H1 (cell line): ENCODE data around the gene IFITM10. TPM values are rescaled to one million over a fixed set of nuclear protein-coding genes. Genes with fewer than 3 reads are reported as not detected.
A peak's percentile ranks its signal among the peaks of the same experiment; 100 is the strongest.

Source experiments
- ASH2L ChIP-seq: fragments of 200-600, 300-600 bp; sonication (generic); IDR thresholded peaks from one replicate; pipeline ENCODE4 v1.7.1; 2017; ENCODE audit warnings: low read length
- BCL11A ChIP-seq, 2 experiments: IDR thresholded peaks; one replicate each; pipeline ENCODE4 v1.6.1; 2011; ENCODE audit warnings: low read depth in 2 of 2, low read length in 2 of 2, mild to moderate bottlenecking in 2 of 2
- CHD2 ChIP-seq: IDR thresholded peaks from 2 replicates; pipeline ENCODE4 v1.6.1; 2012; ENCODE audit warnings: low read length, improper control_type of control experiment
- E2F6 ChIP-seq: IDR thresholded peaks from 2 replicates; pipeline ENCODE4 v1.6.1; 2012; ENCODE audit warnings: inconsistent platforms
- EZH2 ChIP-seq: fragments of 200-600 bp; sonication (generic); IDR thresholded peaks from 2 replicates; pipeline ENCODE4 v1.7.1; 2012; ENCODE audit warnings: low read depth, mild to moderate bottlenecking, moderate library complexity, low read length, inconsistent platforms; ENCODE audit not compliant: severe bottlenecking
- GABPA ChIP-seq: IDR thresholded peaks from 2 replicates; pipeline ENCODE4 v1.6.1; 2011; ENCODE audit warnings: mild to moderate bottlenecking, low read length, moderate library complexity, borderline replicate concordance; ENCODE audit not compliant: insufficient read depth
- GTF2F1 ChIP-seq: IDR thresholded peaks from 2 replicates; pipeline ENCODE4 v1.6.1; 2012; ENCODE audit warnings: low read depth, low read length, improper control_type of control experiment, borderline replicate concordance
- HDAC6 ChIP-seq: IDR thresholded peaks from one replicate; pipeline ENCODE4 v1.7.1; 2012; ENCODE audit warnings: low read depth, mild to moderate bottlenecking, inconsistent platforms, low read length, moderate library complexity
- JUN ChIP-seq: IDR thresholded peaks from 2 replicates; pipeline ENCODE4 v1.6.1; 2011; ENCODE audit warnings: low read depth, mild to moderate bottlenecking, improper control_type of control experiment, low read length
- NRF1 ChIP-seq: IDR thresholded peaks from 2 replicates; pipeline ENCODE4 v1.6.1; 2011; ENCODE audit warnings: mild to moderate bottlenecking, low read depth, low read length, improper control_type of control experiment
- POU5F1 ChIP-seq: IDR thresholded peaks from 2 replicates; pipeline ENCODE4 v1.6.1; 2011; ENCODE audit warnings: low read depth, mild to moderate bottlenecking, low read length, moderate library complexity
- RFX5 ChIP-seq: IDR thresholded peaks from 2 replicates; pipeline ENCODE4 v1.6.1; 2011; ENCODE audit warnings: low read depth, low read length, improper control_type of control experiment, borderline replicate concordance
- RXRA ChIP-seq: IDR thresholded peaks from 2 replicates; pipeline ENCODE4 v1.6.1; 2011; ENCODE audit warnings: low read depth, mild to moderate bottlenecking, low read length, moderate library complexity; ENCODE audit not compliant: insufficient read depth
- SAP30 ChIP-seq: fragments of 300-600 bp; sonication (generic); IDR thresholded peaks from 2 replicates; pipeline ENCODE4 v1.7.1; 2012; ENCODE audit warnings: low read length, moderate library complexity, mild to moderate bottlenecking, inconsistent platforms; ENCODE audit not compliant: insufficient read depth, insufficient replicate concordance
- SP2 ChIP-seq: IDR thresholded peaks from 2 replicates; pipeline ENCODE4 v1.6.1; 2012; ENCODE audit warnings: mild to moderate bottlenecking, low read length, inconsistent platforms
- TEAD4 ChIP-seq: IDR thresholded peaks from 2 replicates; pipeline ENCODE4 v1.6.1; 2012; ENCODE audit warnings: low read depth, low read length, inconsistent platforms, mixed read lengths
- polyA plus RNA-seq, 7 experiments: library from polyadenylated mRNA; depleted of rRNA in 3 of 7; stranded (reverse) in 5 of 7; unstranded in 2 of 7; fragments of >200 nt in 5 of 7; fragments of 200-250 nt in 2 of 7; gene quantifications; 1 replicate in 5 of 7; 2 replicates in 1 of 7; 4 replicates in 1 of 7; pipeline versions ENCODE4 v1.2.1 to v1.2.3, GENCODE V29; 2011 to 2013; ENCODE audit warnings: missing spikeins in 2 of 7, mixed read lengths in 2 of 7
- total RNA-seq: library from RNA; stranded (reverse); fragmentation: NEBNext Ultra II Directional; extraction: Animal tissue kit (Norgen Biotek cat#: 25700); gene quantifications from 2 replicates; pipeline ENCODE4 v1.2.1, GENCODE V29; 2021
- TF ChIP-seq, protein P1 (sequence below): IDR thresholded peaks from 2 replicates; pipeline ENCODE4 v1.6.1; 2012; ENCODE audit warnings: inconsistent platforms
- TF ChIP-seq, protein P2 (sequence below), 3 experiments: IDR thresholded peaks; 1 replicate in 2 of 3; 2 replicates in 1 of 3; pipeline versions ENCODE4 v1.5.1 to v1.6.1; 2011; ENCODE audit warnings: low read length in 3 of 3, mild to moderate bottlenecking in 3 of 3, inconsistent platforms in 2 of 3, low read depth in 1 of 3, moderate library complexity in 1 of 3; ENCODE audit not compliant: insufficient read depth in 1 of 3; ENCODE audit errors: control extremely low read depth in 1 of 3
- TF ChIP-seq, protein P3 (sequence below): IDR thresholded peaks from 2 replicates; pipeline ENCODE4 v1.6.1; 2011; ENCODE audit warnings: low read length, improper control_type of control experiment

IFITM10 gene
- total and polyA plus RNA-seq, 2 of the 8 experiments (the other 6 are each of a cell fraction or from before 2014, with no cell fraction given) = 0.08 to 0.22 TPM

DNA sequence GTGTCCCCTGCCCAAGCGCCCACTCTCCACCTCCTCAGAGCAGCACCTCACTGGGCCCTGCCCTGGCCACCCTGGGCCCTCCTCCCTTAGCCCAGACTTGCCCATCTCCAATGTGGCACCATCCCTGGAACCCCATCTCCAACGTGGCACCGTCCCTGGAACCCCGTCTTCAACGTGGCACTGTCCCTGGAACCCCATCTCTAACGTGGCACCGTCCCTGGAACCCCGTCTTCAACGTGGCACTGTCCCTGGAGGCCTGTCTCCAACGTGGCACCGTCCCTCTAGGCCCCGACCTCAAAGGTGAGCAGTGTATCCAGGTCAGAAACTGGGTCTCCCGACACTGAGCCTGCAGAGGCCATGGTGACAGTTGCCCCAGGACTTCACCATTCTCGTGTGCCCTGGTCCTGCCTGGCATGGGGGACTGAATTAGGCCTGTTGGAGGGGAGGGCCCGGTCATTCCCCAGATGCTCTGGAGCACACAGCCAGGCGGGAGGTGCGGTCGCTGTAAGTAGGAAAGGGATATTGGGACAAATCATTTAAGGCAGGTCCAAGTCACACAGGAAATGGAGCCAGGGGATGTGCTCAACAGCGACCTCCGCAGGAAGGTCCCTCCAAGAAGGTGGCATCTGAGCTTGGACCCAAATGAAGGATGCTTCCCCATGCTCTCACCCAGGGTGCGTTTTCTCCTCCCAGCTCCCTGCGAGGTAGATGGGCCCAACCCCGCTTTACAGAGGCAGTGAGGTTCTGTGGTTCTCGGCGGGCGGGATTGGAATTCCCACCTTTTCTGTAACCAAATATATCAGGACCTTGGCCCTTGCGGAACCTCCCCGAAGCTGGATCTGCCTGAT is 15.7 kb upstream of the IFITM10 start (continued):
- no peak for TF ChIP-seq HDAC6
- no peak for TF ChIP-seq RFX5
- TF ChIP-seq GTF2F1 = no peak
- TF ChIP-seq, protein P1, sequence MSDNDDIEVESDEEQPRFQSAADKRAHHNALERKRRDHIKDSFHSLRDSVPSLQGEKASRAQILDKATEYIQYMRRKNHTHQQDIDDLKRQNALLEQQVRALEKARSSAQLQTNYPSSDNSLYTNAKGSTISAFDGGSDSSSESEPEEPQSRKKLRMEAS = peak; percentile 37; the same call in 1 of the 2 replicates
- no peak for TF ChIP-seq RXRA
- TF ChIP-seq SAP30 = no peak
- TF ChIP-seq CHD2 = no peak
- TF ChIP-seq BCL11A (IDR thresholded peaks at IDR 0.05; ENCODE audit: low read depth in 2 of 2, low read length in 2 of 2) = no peak
- no peak for TF ChIP-seq NRF1
- TF ChIP-seq, protein P2, sequence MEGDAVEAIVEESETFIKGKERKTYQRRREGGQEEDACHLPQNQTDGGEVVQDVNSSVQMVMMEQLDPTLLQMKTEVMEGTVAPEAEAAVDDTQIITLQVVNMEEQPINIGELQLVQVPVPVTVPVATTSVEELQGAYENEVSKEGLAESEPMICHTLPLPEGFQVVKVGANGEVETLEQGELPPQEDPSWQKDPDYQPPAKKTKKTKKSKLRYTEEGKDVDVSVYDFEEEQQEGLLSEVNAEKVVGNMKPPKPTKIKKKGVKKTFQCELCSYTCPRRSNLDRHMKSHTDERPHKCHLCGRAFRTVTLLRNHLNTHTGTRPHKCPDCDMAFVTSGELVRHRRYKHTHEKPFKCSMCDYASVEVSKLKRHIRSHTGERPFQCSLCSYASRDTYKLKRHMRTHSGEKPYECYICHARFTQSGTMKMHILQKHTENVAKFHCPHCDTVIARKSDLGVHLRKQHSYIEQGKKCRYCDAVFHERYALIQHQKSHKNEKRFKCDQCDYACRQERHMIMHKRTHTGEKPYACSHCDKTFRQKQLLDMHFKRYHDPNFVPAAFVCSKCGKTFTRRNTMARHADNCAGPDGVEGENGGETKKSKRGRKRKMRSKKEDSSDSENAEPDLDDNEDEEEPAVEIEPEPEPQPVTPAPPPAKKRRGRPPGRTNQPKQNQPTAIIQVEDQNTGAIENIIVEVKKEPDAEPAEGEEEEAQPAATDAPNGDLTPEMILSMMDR (IDR thresholded peaks at IDR 0.05; ENCODE audit: control extremely low read depth in 1 of 3, insufficient read depth in 1 of 3, low read depth in 1 of 3, low read length in 3 of 3) = peak; percentile 44 to 85 (median 79)
- TF ChIP-seq E2F6 = peak; percentile 67
- no peak for TF ChIP-seq TEAD4
- TF ChIP-seq POU5F1 = no peak
- TF ChIP-seq JUN = no peak
- no peak for TF ChIP-seq SP2
- TF ChIP-seq EZH2 = no peak
- TF ChIP-seq, protein P3, sequence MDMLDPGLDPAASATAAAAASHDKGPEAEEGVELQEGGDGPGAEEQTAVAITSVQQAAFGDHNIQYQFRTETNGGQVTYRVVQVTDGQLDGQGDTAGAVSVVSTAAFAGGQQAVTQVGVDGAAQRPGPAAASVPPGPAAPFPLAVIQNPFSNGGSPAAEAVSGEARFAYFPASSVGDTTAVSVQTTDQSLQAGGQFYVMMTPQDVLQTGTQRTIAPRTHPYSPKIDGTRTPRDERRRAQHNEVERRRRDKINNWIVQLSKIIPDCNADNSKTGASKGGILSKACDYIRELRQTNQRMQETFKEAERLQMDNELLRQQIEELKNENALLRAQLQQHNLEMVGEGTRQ = no peak
- TF ChIP-seq ASH2L = no peak
- TF ChIP-seq GABPA = peak; percentile 38; the same call in 1 of the 2 replicates
